IMR-90 (cell line): ENCODE data around the gene CARMIL1. TPM values are rescaled to one million over a fixed set of nuclear protein-coding genes. Genes with fewer than 3 reads are reported as not detected.

Experiments
- ATAC-seq: fragments of 200-7000 bp; cut with Tn5 transposase; 2 replicates; pipeline ENCODE4 v1.9.1; 2020; ENCODE audit warnings: low read depth, mild to moderate bottlenecking, moderate library complexity
- BruUV-seq: library from RNA; stranded (reverse); fragments of 400-500 nt; replicated peaks from 2 replicates; lab custom pipeline; 2021; lab: Mats Ljungman, UMichigan
- CTCF ChIA-PET: fragments of 300-600 bp; formaldehyde crosslinking; extraction: SDS; loops from one replicate; lab custom pipeline; 2021; ENCODE audit warnings: antibody characterized with exemption; lab: Yijun Ruan, JAX
- POLR2A ChIA-PET: fragments of 300-600 bp; sonication (Branson Sonifier 250); formaldehyde crosslinking; loops from one replicate; lab custom pipeline; 2022; ENCODE audit warnings: antibody characterized with exemption; ENCODE audit not compliant: unreplicated experiment; lab: Charles Lee
- DNase-seq: peaks from one replicate; pipeline ENCODE4 v3.0.0; 2013
- H2AFZ ChIP-seq: replicated peaks from 2 replicates; pipeline ENCODE3; 2013; ENCODE audit warnings: low read length, mild to moderate bottlenecking; ENCODE audit not compliant: poor library complexity
- H2AK5ac ChIP-seq: 2 replicates; pipeline ENCODE4 v1.6.1; 2013; ENCODE audit warnings: low read depth, low read length, inconsistent platforms
- H2AK9ac ChIP-seq: replicated peaks from 2 replicates; pipeline ENCODE3; 2013; ENCODE audit warnings: mild to moderate bottlenecking, low read depth, low read length, moderate library complexity; ENCODE audit not compliant: poor library complexity
- H2BK120ac ChIP-seq: 2 replicates; pipeline ENCODE4 v1.6.1; 2013; ENCODE audit warnings: low read depth, low read length, inconsistent platforms
- H2BK15ac ChIP-seq: 3 replicates; pipeline ENCODE4 v1.6.1; 2013; ENCODE audit warnings: low read depth, low read length, inconsistent platforms
- H2BK20ac ChIP-seq: 2 replicates; pipeline ENCODE4 v1.6.1; 2013; ENCODE audit warnings: low read depth, mild to moderate bottlenecking, inconsistent platforms, low read length, moderate library complexity
- H2BK5ac ChIP-seq: 2 replicates; pipeline ENCODE4 v1.6.1; 2013; ENCODE audit warnings: mild to moderate bottlenecking, low read depth, low read length, inconsistent platforms; ENCODE audit not compliant: poor library complexity, severe bottlenecking
- H3K14ac ChIP-seq: replicated peaks from 2 replicates; pipeline ENCODE4 v1.6.1; 2013; ENCODE audit warnings: low read depth, low read length, inconsistent platforms
- H3K18ac ChIP-seq: 2 replicates; pipeline ENCODE4 v1.6.1; 2013; ENCODE audit warnings: low read depth, low read length, control low read depth
- H3K23ac ChIP-seq: 2 replicates; pipeline ENCODE4 v1.6.1; 2013; ENCODE audit warnings: low read depth, low read length, inconsistent platforms
- H3K27ac ChIP-seq: 2 replicates; pipeline ENCODE4 v1.5.1; 2013; ENCODE audit warnings: mild to moderate bottlenecking, control low read depth, low read length; ENCODE audit not compliant: insufficient read depth
- H3K27me3 ChIP-seq: 2 replicates; pipeline ENCODE4 v1.6.1; 2013; ENCODE audit warnings: low read length; ENCODE audit not compliant: control insufficient read depth, insufficient read depth
- H3K36me3 ChIP-seq: 2 replicates; pipeline ENCODE4 v1.6.1; 2013; ENCODE audit warnings: low read length, mixed read lengths; ENCODE audit not compliant: control insufficient read depth, insufficient read depth
- H3K4ac ChIP-seq: 2 replicates; pipeline ENCODE4 v1.6.1; 2013; ENCODE audit warnings: low read depth, low read length, inconsistent platforms
- H3K4me1 ChIP-seq: 2 replicates; pipeline ENCODE4 v1.6.1; 2013; ENCODE audit warnings: low read length, mixed read lengths; ENCODE audit not compliant: control insufficient read depth, insufficient read depth
- H3K4me2 ChIP-seq: 2 replicates; pipeline ENCODE4 v1.6.1; 2013; ENCODE audit warnings: low read depth, mild to moderate bottlenecking, control low read depth, low read length, moderate library complexity
- H3K4me3 ChIP-seq: 2 replicates; pipeline ENCODE4 v1.5.1; 2013; ENCODE audit warnings: low read depth, mild to moderate bottlenecking, control low read depth, low read length, moderate library complexity; ENCODE audit not compliant: insufficient read depth
- H3K56ac ChIP-seq: 2 replicates; pipeline ENCODE4 v1.6.1; 2013; ENCODE audit warnings: low read length, inconsistent platforms; ENCODE audit not compliant: insufficient read depth; ENCODE audit errors: extremely low read depth
- H3K79me1 ChIP-seq, 2 experiments: 2 replicates each; pipeline ENCODE4 v1.6.1; 2013; ENCODE audit warnings: low read length in 2 of 2, inconsistent platforms in 1 of 2, low read depth in 1 of 2
- H3K9ac ChIP-seq: 2 replicates; pipeline ENCODE4 v1.6.1; 2013; ENCODE audit warnings: low read depth, low read length, control low read depth
- H3K9me1 ChIP-seq: 2 replicates; pipeline ENCODE4 v1.6.1; 2013; ENCODE audit warnings: low read length, inconsistent platforms; ENCODE audit not compliant: insufficient read depth
- H3K9me3 ChIP-seq: 2 replicates; pipeline ENCODE4 v1.6.1; 2013; ENCODE audit warnings: low read length; ENCODE audit not compliant: control insufficient read depth, insufficient read depth
- H4K20me1 ChIP-seq: 2 replicates; pipeline ENCODE4 v1.6.1; 2013; ENCODE audit warnings: low read length, inconsistent platforms; ENCODE audit not compliant: insufficient read depth
- H4K5ac ChIP-seq: 2 replicates; pipeline ENCODE4 v1.6.1; 2013; ENCODE audit warnings: mild to moderate bottlenecking, low read depth, low read length, control low read depth
- H4K8ac ChIP-seq, 2 experiments: 2 replicates each; pipeline ENCODE4 v1.6.1; 2013; ENCODE audit warnings: low read depth in 2 of 2, low read length in 2 of 2, control low read depth in 1 of 2, inconsistent platforms in 1 of 2
- H4K91ac ChIP-seq: 2 replicates; pipeline ENCODE4 v1.6.1; 2013; ENCODE audit warnings: low read depth, low read length, inconsistent platforms; ENCODE audit not compliant: insufficient read depth
- CEBPB ChIP-seq: IDR thresholded peaks from 2 replicates; pipeline ENCODE4 v1.6.1; 2012; ENCODE audit warnings: low read depth, low read length, improper control_type of control experiment
- CHD1 ChIP-seq: IDR thresholded peaks from 2 replicates; pipeline ENCODE4 v1.6.1; 2012; ENCODE audit warnings: low read depth, low read length, improper control_type of control experiment
- MAFK ChIP-seq: IDR thresholded peaks from 2 replicates; pipeline ENCODE4 v1.6.1; 2012; ENCODE audit warnings: low read depth, low read length, improper control_type of control experiment
- MXI1 ChIP-seq: IDR thresholded peaks from 2 replicates; pipeline ENCODE4 v1.6.1; 2012; ENCODE audit warnings: low read depth, mild to moderate bottlenecking, low read length, moderate library complexity, borderline replicate concordance
- NFE2L2 ChIP-seq: fragments of 150-350 bp; IDR thresholded peaks from 2 replicates; pipeline ENCODE4 v1.6.1; 2016; ENCODE audit warnings: low read depth, mild to moderate bottlenecking, low read length
- SMC3 ChIP-seq: fragments of 150-350 bp; IDR thresholded peaks from 2 replicates; pipeline ENCODE4 v1.6.1; 2016; ENCODE audit warnings: low read depth, mild to moderate bottlenecking, antibody characterized with exemption, low read length, moderate library complexity
- USF2 ChIP-seq: fragments of 150-350 bp; IDR thresholded peaks from 2 replicates; pipeline ENCODE4 v1.6.1; 2017; ENCODE audit warnings: mild to moderate bottlenecking, antibody characterized with exemption, low read length, low read depth
- dilution Hi-C: fragments of 300-500 bp; cut with HindIII; formaldehyde crosslinking; loops from one replicate; pipeline ENCODE4 v1.14.3; 2018; ENCODE audit warnings: low sequenced_read_pairs; ENCODE audit not compliant: unreplicated experiment
- in situ Hi-C: fragments of 300-500 bp; cut with MboI; formaldehyde crosslinking; loops from 3 replicates; pipeline ENCODE4 v1.14.3; 2019; ENCODE audit warnings: low sequenced_read_pairs, inconsistent platforms, mixed read lengths
- intact Hi-C: fragments of 100-400 bp; cut with micrococcal nuclease; formaldehyde crosslinking; loops from 2 replicates; pipeline ENCODE4 v1.10.0; 2022
- polyA plus RNA-seq, 3 experiments: library from polyadenylated mRNA; depleted of rRNA; stranded (reverse); fragments of >200 nt; gene quantifications; 2 replicates each; pipeline ENCODE4 v1.2.3, GENCODE V29; 2012; ENCODE audit warnings: low replicate concordance in 1 of 3
- total RNA-seq: library from RNA; depleted of rRNA; stranded (reverse); fragments of >200 nt; gene quantifications from 2 replicates; pipeline ENCODE4 v1.2.3, GENCODE V29; 2012
- TF ChIP-seq, protein P1 (sequence below): fragments of 150-350 bp; IDR thresholded peaks from 2 replicates; pipeline ENCODE4 v1.6.1; 2016; ENCODE audit warnings: low read depth, mild to moderate bottlenecking, low read length, moderate library complexity, borderline replicate concordance

CARMIL1 gene
- total and polyA plus RNA-seq, 2 of the 4 experiments (the other 2 are of a cell fraction): 1.3 to 2.9 TPM

DNA sequence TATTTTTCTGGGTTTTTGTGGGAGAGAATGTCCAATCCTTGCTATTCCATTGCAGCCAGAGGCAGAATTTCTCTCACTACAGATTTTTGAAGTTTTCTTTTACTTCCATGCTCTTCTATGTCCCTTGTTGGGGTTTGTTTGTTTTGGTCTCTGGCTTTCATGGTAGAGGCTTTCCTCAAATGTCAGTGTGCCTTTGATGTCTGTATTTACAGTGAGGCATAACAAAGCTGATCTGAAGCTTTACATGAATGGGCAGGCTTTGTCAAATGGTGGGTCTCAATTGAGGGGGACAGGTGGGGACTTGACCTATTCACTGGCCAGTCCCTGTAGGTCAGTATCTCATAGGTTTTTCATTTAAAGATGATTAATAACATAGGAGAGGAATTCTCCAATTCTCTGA lies 8.6 kb upstream of the CARMIL1 start:
- Histone ChIP-seq H2BK20ac (no peak overlapping the region), H3K27me3 (peaks cover 5% of the 10 kb centered on the region), H3K36me3 (no peaks in the 10 kb centered on the region), H3K4me1 (no peaks in the 10 kb centered on the region), H2BK5ac (no peak overlapping the region), H4K20me1 (no peaks in the 10 kb centered on the region), H2AK5ac (no peak overlapping the region), H3K9me3 (no peaks in the 10 kb centered on the region), H3K56ac (no peak overlapping the region), H4K91ac (no peak overlapping the region), H2AFZ (no peak overlapping the region), H2BK120ac (no peak overlapping the region), H4K8ac (no peak overlapping the region), H4K5ac (no peak overlapping the region), H3K9ac (no peak overlapping the region), H3K14ac (no peak overlapping the region), H3K4ac (no peak overlapping the region), H3K4me3 (no peak overlapping the region), H2AK9ac (no peak overlapping the region), H3K79me1 (no peaks in the 10 kb centered on the region), H3K9me1 (no peaks in the 10 kb centered on the region), H3K23ac (no peak overlapping the region), H3K4me2 (no peak overlapping the region), H2BK15ac (no peak overlapping the region), H3K27ac (no peak overlapping the region), H3K18ac (no peak overlapping the region)
- BruUV-seq: no TSS peak
- intact Hi-C loops: no loop called here
- TF ChIP-seq USF2 (no peak), CEBPB (no peak), SMC3 (no peak), NFE2L2 (no peak), MAFK (no peak), MXI1 (no peak), CHD1 (no peak)
- TF ChIP-seq, protein P1, sequence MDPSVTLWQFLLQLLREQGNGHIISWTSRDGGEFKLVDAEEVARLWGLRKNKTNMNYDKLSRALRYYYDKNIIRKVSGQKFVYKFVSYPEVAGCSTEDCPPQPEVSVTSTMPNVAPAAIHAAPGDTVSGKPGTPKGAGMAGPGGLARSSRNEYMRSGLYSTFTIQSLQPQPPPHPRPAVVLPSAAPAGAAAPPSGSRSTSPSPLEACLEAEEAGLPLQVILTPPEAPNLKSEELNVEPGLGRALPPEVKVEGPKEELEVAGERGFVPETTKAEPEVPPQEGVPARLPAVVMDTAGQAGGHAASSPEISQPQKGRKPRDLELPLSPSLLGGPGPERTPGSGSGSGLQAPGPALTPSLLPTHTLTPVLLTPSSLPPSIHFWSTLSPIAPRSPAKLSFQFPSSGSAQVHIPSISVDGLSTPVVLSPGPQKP: no peak
- CTCF ChIA-PET: interaction anchor here (1.2 to 1.4 kb wide), 2 partner anchors 8 to 285 kb away, joined by 3 to 5 read pairs; partner anchors contain the start of gene CARMIL1
- dilution Hi-C loops: no loop called here
- POLR2A ChIA-PET: no interaction called here
- in situ Hi-C loops: loop anchor here (5.0 kb wide), 1 partner anchor 217 kb away; no protein-coding TSS in a partner anchor
- ATAC-seq: no peak
- no peak for DNase-seq
